HG03103 (cell line): Measurements from ENCODE around the gene REV1.
A peak's percentile ranks its signal among the peaks of the same experiment; 100 is the strongest.
"Not testable (repeated sequence)": the region's sequence is repeated elsewhere in the genome, so short reads cannot be mapped to it uniquely, and the experiment has no call there.

ENCODE experiments used
- ATAC-seq: cut with Tn5 transposase; IDR thresholded peaks from one replicate; pipeline ENCODE4 v1.9.1; 2021; ENCODE audit warnings: low read depth; ENCODE audit not compliant: unreplicated experiment

The REV1 gene

DNA sequence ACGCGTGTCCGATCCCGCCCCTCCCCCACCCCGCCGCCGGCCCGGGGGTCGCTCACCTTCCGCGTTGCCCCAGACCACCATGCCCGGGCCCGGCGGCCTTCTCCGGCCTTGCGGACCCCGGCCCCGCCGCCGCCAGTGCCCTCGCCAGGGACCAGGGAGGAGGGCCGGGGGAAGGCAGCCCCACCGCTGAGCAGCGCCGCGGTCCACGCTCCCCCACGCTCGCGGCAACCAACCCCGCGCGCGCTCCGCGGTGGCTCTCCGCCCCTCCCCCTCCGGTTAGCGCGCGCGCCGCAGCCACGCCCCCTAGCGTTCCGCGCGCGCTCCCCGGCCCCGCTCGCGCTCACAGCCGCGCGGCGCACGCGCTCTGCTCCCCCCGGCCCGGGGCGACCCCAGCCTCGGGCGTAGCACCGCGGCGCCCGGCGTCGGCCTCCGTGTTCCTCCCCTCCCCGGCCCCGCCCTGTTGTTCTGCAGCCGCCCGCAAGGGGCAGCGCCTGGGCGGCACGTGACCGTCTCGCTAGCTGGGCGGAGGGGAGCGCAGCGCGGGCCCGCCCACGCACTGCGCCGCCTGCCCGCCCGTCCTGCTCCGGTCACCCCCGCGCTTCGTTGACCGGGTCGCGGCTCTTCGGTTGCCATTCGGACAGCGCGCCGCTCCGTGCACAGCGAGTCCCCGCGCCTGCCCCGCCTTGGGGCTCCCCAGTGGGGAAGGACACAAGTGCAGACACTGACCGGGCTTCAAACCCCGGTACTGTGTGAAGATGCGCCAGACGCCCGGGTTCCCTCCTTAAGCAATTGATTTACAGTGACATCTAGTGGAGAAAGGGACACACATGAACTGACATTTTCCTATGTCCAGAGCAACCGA lies at the start of gene REV1:
REV1 (minus strand) TSS at position 257 of the 862 bp plus-strand sequence. CDS start 25,042 bp downstream, outside the sequence.
- peak; percentile 83 for ATAC-seq

DNA sequence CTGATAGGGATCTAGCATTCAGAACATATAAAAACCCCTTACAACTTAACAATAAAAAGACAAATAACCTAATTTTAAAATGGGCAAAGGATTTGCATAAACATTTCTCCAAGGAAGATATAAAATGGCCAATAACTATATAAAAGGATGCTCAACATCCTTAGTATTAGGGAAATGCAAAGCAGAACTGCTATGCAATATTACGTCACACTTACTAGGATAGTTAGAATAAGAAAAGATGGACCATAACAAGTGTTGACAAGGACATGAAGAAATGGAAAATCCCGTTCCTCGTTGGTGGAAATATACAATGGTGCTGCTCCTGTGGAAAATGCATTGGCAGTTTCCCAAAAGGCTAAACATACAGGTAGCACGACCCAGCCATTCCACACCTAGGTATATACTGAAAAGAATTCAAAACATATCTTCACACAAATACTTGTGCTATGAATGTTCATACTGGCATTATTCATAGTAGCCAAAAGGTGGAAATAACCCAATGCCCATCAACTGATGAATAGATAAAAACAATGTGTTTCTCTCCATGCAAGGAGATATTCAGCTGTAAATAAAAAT lies 48.2 kb upstream of the REV1 start:
- no peak for ATAC-seq

DNA sequence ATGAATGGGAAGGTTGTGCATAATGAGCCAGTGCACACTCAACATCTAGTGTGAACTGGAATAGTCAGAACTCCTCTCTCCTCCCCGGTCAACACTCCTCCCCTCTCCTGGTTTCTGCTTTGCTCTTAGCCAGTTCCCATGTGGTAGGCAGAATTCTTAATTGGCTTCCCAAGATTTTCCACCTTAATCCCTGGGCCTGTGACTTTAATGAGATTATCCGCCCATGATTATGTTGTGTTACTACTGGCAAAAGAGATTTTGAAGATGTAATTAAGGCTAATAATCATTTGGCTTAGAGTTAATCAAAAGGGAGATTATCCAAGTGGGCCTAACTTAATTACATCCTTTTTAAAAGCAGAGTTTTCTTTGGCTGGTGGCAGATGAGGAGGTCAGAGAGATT lies 34.2 kb upstream of the REV1 start:
- ATAC-seq, result no peak

DNA sequence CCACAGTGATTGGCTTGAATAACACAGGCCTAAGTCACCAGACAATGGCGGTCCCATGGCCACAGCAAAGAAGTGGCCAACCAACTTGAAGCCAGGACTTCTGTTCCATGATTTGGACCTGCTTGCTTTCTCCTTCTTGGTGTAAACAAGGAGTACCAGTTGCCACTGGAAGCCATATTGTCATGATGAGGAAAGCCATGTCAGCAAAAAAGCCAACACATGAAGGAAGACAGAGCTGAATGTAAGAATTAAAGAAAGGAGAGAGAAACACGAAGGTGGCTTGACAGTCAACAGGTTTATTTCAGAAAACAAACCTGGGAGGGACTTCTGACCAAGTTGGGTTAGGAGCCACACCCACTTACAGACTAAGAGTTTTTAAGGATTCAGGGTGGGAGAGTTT lies 32.3 kb upstream of the REV1 start:
- ATAC-seq, result no peak

DNA sequence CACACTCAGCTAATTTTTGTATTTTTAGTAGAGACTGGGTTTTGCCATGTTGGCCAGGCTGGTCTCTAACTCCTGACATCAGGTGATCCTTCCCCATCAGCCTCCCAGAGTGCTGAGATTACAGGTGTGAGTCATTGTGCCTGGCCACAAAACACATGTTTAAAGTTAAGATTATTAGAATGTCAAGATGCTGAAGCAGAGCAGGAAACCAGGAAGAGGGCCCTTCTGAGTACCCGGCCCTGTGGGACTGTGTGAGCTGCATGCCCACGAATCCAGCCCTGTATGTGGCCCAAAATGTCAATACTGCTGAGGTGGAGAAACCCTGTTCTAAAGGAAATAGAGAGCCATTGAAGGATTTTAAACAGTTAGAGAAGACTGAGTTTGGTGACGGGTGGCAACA lies 31.0 kb upstream of the REV1 start:
- no peak for ATAC-seq

DNA sequence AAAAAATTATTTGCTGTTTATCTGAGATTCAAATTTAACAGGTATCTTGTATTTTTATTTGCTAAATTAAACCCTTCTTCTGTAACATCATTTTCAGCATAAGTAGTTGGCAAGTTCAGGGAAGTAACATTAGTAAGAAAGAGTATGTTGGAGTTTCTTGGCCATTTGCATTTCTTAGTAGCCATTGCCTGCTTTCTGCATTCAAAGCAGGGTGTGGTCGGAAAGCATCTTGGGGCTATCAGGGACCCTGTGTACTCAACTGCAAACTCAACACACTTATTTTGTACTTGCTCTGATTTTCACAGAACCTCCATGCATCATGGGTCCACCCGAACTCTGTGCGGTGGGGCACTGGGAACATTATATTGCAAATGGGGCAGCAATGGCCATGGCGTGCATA lies 30.4 kb upstream of the REV1 start:
- no peak for ATAC-seq

DNA sequence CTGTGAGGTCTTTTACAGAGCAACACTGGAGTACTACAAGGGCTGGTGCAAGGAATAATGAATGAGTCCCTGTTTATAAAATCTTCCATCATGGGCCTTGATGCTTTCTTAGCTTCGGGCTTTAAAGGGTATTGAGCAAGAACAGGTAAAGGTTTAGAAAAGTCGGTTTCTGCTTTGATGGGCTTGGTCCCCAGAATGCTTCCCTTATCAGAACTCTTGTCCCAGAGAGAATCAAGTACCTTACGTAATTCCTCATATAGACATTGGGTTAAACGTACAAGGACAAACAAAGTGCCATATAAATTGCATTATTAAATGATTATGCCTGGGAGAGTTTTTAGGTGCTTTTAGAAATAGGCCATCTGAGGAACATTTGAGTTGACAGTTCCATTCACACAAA lies 24.5 kb upstream of the REV1 start:
- no peak for ATAC-seq

DNA sequence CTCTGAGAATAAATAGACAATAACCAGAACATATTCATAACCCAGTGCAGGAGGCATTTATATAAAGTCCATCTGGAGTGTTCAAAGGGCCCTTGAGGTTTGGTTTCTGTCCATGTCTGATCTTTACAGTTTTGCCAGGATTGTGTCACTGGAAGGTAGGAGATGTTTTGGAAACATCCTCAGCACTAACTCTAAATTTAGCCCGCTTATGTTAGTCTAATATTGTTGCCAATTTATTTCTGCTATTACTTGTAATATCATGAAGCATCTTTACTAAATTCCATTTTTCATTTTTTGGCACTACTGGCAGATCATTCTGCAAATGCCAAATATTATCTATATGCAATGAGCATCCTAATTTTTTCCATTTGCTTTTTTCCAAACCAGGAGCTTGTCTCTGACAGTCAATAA lies 22.4 kb upstream of the REV1 start:
- no peak for ATAC-seq

DNA sequence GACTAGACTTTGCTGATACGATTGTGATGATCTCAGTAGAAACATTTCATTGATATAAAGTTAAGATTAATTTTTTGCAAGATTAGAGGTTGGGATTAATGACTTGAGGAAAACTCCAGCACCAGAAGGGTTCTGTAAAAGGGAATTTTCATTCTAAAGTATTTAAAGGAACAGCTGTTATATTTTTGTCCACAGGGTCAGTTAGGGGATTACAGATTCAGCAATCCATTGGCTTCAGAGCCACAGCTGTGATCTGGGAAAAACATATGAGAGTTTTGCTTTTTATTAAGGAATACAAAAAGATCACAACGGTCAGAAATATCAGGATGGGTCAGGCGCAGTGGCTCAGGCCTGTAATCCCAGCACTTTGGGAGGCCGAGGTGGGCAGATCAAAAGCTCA lies 19.6 kb upstream of the REV1 start:
- no peak for ATAC-seq

DNA sequence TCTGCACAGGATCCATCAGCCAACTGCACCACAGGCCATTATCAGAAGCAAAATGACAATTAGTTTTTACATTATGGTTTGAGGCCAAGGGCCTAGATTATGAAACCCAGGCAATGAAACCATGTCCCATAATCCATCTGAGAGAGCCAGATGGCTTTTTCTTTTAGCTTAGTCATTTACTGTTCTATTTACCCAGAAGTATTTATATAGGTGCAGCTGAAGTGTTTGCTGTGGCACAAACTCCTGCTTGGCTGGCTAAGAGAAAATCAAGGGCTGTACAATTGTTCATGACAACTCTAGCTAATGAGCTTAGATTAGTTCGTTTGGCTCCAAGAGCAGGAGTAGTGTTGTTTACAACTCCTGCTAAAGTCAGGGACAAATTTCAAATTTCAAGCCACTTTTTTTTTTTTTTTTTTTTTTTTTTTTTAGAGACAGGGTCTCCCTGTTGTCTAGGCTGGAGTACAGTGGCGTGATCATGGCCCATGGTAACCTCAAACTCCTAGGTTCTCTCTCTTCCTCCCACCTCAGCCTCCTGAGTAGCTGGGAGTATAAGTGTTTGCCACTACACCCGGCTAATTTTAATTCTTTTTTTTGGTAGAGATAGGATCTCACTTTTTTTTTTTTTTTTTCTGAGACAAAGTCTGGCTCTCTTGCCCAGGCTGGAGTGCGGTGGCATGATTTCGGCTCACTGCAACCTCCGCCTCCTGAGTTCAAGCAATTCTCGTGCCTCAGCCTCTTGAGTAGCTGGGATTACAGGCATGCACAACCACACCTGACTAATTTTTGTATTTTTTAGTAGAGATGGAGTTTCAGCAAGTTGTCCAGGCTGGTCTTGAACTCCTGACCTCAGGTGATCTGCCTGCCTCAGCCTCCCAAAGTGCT lies 18.4 kb upstream of the REV1 start:
- ATAC-seq, result no peak

DNA sequence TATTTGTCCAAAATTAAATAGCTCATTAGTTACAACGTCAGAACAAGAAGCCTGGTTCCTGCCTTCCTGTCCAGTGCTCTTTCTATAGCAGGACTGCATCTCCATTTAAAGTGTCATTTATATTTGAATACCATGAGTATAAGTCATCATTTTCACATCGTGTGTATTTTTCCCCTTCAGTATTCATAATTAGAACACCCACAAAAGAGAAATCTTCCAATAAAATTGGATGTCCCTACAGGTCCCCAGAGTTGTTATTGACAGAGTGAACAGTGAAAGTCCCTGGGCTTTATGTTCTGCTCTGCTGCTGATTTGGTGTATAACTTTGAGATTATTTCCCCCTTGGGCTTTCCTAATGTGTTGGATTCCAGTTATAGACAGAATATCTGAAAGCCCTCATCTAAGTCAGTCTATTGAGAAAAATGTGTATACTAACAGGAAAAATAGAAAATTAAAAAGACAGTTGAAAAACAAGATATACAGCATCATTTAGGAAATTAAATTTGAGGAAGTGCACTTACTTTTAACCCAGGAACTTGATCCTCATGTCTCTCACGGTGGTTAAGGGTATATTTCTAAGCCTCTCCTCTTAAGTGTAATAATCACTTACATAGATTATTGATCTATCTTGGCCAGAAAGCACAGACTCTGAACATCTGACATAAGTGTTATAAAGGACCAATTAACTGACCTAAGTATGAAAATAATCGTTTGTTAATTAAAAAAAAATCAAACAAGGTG lies 15.2 kb upstream of the REV1 start:
- ATAC-seq, result no peak

DNA sequence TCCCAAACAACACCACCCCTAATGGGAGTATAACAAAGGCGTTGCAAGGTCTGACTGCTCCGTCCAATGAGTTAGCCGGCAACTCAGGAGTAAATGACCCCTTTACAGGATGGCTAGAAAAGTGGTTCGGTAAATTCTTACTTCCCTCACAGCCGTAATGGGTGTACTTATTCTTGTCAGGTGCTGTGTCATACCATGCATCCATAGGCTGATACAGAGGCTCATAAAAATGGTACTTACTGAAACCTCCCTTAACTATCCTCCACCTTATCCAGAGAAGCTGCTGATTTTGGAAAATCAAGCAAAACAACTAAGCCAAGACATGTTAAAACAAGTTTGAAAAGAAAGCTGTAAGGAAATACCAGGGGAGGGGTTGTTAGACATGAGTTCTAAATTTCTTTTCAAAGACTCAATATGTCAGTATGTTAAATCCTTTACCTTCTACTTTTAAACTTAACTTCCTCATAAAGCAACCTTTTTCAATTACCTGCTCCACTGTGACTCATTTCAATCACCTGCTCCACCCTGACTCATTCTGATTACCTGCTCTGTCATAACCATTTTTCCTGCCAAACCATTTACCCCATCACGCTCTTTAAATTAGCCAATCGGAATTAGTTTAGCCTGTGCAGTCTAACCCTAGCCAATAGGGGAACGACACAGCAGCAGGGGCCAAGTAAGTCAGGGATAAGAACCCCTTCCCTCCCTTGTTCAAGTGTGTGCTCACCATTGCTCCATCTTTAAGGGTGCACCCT lies 14.0 kb upstream of the REV1 start:
- ATAC-seq, result not testable (repeated sequence)

DNA sequence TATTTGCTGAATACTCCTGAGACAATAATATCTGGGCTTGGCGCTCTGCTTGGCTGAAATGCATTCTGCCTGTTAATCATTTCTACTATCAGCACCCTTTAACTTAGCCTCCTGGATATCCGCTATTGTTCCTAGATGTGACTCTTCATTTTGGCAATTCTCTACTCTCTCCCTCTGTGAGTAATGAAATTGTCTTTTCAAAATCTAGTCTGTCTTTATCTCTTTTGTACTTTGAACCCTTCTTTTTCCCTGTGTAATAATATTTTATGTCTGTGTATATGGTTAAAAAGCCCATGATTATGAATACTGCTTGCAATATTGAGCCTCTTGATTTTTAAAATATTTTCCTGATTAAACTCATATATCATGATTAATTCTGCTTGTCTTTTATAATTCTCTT lies 6.2 kb upstream of the REV1 start:
- ATAC-seq, result no peak

DNA sequence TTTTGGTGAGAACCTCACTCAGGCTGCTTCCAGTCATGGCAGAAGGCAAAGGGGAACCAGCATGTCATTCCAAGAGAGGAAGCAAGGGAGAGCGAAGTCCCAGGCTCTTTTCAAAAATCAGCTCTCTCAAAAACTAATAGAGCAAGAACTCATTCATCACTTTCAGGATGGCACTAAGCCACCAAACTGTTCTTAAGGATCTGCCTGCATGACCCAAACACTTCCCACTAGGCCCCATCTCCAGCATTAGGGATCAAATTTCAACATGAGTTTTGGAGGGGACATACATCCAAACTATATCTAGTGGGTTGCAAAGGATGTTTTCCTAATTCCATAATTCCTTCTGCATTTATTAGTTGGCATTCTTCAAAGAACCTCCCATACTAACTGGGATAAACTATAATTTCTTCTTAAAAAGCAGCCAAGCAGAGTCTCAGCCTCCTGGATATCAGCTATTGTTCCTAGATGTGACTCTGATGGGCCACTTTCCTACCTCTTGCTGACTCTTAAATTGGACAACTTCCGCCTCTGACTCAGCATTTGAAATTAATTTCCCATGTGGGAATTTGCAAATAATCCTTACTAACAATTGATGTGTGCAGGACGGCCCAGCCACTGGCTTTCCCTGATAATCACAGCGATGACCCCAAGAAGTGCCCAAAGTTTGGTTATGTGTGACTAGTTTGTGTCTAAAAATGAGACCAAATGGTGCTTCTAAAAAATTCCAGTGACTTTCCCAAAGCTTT lies 5.5 kb upstream of the REV1 start:
- ATAC-seq, result no peak

DNA sequence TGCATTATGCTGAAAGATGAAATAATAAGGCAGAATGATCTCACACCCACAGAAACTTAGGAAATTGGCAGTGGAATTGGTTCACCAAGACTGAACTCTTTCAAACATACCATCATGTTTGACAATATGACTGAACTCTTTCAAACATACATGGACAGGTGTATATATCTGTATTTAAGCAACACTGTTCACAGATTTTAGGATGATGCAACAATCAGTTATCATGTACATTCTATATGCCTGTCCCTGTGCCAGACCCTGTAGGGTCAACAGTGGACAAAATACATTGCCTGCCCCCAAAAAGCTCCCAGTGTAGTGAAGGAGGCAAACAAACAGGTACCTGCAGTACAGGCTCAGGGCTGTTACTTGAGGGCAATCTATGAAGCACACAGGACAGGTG lies 2.9 kb upstream of the REV1 start:
- no peak for ATAC-seq

DNA sequence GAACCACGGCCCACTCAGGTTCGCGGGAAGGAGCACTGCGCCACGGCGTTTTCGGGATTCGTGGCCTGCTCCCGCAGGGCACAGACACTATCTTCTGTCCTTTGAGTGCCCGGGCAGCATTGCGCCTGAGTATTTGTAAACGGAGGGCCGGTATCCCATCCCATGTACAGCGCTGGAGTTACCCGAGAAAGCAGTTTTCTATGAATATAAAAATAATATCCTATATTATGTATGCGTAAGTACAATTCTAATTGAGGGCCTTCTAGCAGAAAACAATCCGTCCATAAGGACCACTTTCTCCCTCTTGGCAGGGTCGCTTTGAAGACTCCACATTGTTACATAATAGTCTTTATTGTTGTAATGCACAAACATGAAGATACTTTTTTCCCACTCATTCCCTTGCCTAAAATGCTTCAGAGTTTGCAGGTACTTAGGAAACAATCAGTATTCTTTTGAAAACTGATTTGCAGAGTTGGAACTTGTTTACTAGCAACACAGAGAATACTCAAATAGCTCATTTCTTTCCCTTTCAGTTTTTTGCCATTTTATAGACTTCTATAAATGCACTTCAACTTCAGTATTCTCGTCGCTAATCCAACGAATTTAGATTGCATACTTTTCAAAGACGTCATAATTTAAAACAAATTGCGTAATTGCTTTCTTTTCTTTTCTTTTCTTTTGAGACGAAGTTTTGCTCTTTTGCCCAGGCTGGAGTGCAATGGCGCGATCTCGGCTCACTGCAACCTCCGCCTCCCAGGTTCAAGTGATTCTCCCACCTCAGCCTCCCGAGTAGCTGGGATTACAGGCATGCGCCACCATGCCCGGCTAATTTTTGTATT lies 1.0 kb upstream of the REV1 start:
- ATAC-seq, result no peak

DNA sequence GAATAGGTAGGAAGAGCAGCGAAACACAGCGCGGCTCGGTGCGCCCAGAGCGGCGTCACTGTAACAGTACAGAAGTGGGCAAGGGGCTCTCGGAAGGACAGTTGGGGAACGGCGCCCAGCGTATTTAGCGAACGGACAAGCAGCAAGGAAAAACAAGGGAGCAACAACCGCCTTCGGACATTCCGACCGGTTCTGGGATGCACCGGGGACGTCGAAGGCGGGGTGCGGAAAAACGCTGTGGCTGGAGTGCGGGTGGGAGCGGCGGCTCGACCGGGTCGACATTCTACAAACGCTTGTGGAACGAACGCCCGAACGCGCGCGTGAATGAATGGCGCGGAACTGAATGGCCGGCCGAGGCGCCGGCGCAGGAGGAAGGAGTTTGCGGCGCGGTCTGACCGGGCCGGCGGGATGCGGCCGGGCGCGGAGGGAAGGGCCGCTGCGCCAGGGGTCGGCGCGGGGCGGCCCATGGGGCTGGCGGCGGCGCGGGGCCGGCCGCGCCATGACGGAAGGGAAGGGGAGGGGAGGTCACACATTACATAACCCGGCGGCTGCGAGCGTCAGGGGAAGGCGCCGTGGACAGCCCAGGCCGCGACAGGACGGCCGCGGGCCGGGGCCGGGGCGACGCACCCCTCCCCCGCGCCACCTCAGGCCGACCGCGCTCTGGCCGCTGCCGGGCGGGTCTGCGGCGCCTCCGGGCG lies 605 bp downstream of the REV1 start:
- ATAC-seq, result peak; percentile 11
